Liver (tissue), 3 donors: ENCODE measurements around the gene TSPAN16.

Experiments used
- FOXA1 ChIP-seq: IDR thresholded peaks from 2 replicates; pipeline ENCODE4 v1.6.1; 2016; ENCODE audit warnings: antibody characterized with exemption
- HNF4G ChIP-seq: IDR thresholded peaks from 2 replicates; pipeline ENCODE4 v1.6.1; 2016; ENCODE audit warnings: antibody characterized with exemption
- JUND ChIP-seq, 2 donors: IDR thresholded peaks; 2 replicates each; pipeline ENCODE4 v1.6.1; 2016; ENCODE audit warnings: antibody characterized with exemption in 2 of 2
- RAD21 ChIP-seq, 2 donors: IDR thresholded peaks; 2 replicates each; pipeline ENCODE4 v1.6.1; 2016; ENCODE audit warnings: antibody characterized with exemption in 2 of 2, mild to moderate bottlenecking in 2 of 2
- TAF1 ChIP-seq: conservative IDR thresholded peaks from 2 replicates; pipeline ENCODE4 v1.6.1; 2016; ENCODE audit warnings: antibody characterized with exemption, mild to moderate bottlenecking
- YY1 ChIP-seq: IDR thresholded peaks from 2 replicates; pipeline ENCODE4 v1.6.1; 2016; ENCODE audit warnings: antibody characterized with exemption, mild to moderate bottlenecking
- TF ChIP-seq, protein P1 (sequence below): fragments of 150-350 bp; IDR thresholded peaks from 2 replicates; pipeline ENCODE4 v1.5.1; 2017; ENCODE audit warnings: improper control_type of control experiment, low read depth, low read length; ENCODE audit not compliant: missing input control
- TF ChIP-seq, protein P2 (sequence below): IDR thresholded peaks from 2 replicates; pipeline ENCODE4 v1.6.1; 2016; ENCODE audit warnings: antibody characterized with exemption, mild to moderate bottlenecking
- TF ChIP-seq, protein P3 (sequence below): IDR thresholded peaks from 2 replicates; pipeline ENCODE4 v1.6.1; 2016; ENCODE audit warnings: antibody characterized with exemption
- donor health status: healthy.
- donor health status: healthy.

DNA sequence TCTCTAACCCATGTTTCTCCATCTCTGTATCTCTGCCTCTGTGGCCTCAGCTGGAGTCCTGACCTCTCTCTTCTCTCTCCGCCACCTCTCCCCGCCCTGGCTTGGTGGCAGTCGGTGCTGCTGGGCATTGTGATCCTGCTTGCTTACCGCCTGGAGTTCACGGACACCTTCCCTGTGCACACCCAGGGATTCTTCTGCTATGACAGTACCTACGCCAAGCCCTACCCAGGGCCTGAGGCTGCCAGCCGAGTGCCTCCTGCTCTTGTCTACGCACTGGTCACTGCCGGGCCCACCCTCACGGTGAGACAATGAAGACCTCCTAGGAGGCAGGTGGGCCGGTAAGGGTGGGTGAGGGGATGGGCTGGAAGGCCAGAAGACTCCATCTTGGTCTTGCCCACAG is 63.5 kb downstream of the TSPAN16 start:
- no peak for TF ChIP-seq TAF1
- TF ChIP-seq HNF4G, result no peak
- TF ChIP-seq, protein P1, sequence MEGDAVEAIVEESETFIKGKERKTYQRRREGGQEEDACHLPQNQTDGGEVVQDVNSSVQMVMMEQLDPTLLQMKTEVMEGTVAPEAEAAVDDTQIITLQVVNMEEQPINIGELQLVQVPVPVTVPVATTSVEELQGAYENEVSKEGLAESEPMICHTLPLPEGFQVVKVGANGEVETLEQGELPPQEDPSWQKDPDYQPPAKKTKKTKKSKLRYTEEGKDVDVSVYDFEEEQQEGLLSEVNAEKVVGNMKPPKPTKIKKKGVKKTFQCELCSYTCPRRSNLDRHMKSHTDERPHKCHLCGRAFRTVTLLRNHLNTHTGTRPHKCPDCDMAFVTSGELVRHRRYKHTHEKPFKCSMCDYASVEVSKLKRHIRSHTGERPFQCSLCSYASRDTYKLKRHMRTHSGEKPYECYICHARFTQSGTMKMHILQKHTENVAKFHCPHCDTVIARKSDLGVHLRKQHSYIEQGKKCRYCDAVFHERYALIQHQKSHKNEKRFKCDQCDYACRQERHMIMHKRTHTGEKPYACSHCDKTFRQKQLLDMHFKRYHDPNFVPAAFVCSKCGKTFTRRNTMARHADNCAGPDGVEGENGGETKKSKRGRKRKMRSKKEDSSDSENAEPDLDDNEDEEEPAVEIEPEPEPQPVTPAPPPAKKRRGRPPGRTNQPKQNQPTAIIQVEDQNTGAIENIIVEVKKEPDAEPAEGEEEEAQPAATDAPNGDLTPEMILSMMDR, result no peak
- no peak for TF ChIP-seq YY1
- TF ChIP-seq RAD21 (IDR thresholded peaks at IDR 0.05), result no peak
- TF ChIP-seq FOXA1, result no peak
- TF ChIP-seq, protein P2, sequence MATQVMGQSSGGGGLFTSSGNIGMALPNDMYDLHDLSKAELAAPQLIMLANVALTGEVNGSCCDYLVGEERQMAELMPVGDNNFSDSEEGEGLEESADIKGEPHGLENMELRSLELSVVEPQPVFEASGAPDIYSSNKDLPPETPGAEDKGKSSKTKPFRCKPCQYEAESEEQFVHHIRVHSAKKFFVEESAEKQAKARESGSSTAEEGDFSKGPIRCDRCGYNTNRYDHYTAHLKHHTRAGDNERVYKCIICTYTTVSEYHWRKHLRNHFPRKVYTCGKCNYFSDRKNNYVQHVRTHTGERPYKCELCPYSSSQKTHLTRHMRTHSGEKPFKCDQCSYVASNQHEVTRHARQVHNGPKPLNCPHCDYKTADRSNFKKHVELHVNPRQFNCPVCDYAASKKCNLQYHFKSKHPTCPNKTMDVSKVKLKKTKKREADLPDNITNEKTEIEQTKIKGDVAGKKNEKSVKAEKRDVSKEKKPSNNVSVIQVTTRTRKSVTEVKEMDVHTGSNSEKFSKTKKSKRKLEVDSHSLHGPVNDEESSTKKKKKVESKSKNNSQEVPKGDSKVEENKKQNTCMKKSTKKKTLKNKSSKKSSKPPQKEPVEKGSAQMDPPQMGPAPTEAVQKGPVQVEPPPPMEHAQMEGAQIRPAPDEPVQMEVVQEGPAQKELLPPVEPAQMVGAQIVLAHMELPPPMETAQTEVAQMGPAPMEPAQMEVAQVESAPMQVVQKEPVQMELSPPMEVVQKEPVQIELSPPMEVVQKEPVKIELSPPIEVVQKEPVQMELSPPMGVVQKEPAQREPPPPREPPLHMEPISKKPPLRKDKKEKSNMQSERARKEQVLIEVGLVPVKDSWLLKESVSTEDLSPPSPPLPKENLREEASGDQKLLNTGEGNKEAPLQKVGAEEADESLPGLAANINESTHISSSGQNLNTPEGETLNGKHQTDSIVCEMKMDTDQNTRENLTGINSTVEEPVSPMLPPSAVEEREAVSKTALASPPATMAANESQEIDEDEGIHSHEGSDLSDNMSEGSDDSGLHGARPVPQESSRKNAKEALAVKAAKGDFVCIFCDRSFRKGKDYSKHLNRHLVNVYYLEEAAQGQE, result no peak
- TF ChIP-seq, protein P3, sequence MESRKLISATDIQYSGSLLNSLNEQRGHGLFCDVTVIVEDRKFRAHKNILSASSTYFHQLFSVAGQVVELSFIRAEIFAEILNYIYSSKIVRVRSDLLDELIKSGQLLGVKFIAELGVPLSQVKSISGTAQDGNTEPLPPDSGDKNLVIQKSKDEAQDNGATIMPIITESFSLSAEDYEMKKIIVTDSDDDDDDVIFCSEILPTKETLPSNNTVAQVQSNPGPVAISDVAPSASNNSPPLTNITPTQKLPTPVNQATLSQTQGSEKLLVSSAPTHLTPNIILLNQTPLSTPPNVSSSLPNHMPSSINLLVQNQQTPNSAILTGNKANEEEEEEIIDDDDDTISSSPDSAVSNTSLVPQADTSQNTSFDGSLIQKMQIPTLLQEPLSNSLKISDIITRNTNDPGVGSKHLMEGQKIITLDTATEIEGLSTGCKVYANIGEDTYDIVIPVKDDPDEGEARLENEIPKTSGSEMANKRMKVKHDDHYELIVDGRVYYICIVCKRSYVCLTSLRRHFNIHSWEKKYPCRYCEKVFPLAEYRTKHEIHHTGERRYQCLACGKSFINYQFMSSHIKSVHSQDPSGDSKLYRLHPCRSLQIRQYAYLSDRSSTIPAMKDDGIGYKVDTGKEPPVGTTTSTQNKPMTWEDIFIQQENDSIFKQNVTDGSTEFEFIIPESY, result no peak
- no peak for TF ChIP-seq JUND (IDR thresholded peaks at IDR 0.05)
